HG02610 (cell line): Measurements from ENCODE around the gene NCKAP5.
"Not testable (repeated sequence)": the region's sequence is repeated elsewhere in the genome, so short reads cannot be mapped to it uniquely, and the experiment has no call there.

Experiments
- ATAC-seq: cut with Tn5 transposase; IDR thresholded peaks from one replicate; pipeline ENCODE4 v1.9.1; 2021; ENCODE audit warnings: mild to moderate bottlenecking, moderate library complexity; ENCODE audit not compliant: unreplicated experiment

The NCKAP5 gene

DNA sequence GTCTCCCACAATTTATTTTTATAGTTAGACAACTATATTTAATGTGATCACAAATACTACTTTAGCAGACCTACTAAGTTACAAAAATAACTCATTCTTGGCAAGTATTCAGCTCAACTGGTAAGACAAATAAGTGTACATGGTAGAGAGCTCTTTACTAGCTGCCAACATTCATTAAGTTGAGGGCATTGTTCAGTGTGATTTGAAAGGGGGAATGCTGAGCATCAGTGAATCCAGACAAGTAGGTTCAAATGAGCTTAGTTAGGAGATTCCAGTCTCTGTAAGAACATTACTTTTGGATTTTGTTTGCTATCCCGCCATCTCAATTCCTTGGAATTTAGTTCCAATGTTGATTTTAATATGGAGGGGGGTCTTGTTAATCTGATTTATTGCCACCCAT lies 710.9 kb downstream of the NCKAP5 start:
- ATAC-seq: no peak

DNA sequence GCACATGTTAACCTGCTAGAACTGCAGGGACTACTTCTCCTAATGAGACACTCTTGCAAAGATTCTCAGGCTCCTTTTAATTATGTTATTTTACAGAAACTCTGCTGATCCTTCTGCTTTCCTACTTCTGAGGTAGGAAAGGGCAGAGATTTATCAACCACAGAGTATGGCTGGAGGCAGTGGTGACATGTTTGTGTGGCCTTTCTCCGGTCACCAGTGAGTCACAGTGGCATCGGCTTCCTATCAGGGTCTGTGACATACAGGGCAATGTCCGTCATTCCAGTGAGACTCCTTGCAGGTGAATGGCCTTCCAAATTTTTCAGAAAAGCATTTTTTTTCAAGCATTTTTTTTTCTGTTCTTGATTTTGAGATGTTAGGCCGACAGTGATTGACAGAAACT lies 717.6 kb downstream of the NCKAP5 start:
- no peak for ATAC-seq

DNA sequence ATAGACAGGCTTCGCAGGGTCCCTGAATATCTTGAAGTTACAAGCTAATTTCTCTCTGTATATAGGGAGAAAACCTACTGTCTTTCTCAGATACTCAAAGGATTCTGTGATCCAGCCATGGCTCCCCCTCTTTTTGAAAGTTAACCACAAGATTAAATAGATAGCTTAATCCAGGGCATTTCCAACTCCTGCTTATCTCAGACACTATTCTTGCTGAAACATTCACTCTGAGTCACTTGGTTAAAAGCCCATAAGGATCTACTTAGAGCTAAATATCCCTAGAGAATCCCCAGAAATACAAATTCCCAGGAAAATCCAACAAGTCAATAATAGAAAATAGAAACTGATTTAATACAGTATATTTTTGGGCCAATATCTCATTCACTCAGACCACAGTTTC lies 719.1 kb downstream of the NCKAP5 start:
- ATAC-seq: no peak

DNA sequence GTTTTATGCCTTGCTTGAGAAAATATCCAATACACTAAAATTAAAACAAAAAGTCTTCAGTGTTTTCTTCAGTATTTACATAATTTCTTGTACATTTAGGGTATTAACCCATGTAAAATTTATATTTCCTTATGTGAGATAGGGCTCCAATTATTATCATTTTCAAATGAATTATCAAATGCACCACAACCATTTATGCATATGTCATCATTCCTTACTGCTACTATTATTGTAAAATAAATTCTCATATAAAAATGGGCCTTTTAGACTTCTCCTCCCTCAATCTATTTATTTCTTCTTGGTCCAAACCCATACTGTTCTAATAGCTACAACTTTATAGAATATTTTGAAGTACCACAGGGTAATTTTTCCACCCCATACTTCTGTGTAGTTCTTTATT lies 722.9 kb downstream of the NCKAP5 start:
- no peak for ATAC-seq

DNA sequence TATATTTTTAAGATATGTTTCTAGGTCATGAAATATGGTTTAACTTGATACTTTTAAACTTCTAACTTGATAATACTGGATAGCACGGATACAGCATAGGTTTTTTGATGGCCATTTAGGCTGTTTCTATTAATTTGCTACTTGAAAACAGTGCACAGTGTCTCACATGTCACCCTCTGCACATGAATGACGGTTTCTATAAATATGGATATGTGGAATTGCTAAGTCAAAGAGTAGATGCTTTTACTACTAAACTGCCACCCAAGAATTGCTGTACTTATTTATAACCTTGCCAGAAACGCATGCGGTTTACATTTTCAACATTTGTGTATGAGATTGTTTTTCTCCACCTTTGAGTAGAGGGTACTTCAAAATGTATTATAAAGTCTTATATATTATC lies 723.7 kb downstream of the NCKAP5 start:
- no peak for ATAC-seq

DNA sequence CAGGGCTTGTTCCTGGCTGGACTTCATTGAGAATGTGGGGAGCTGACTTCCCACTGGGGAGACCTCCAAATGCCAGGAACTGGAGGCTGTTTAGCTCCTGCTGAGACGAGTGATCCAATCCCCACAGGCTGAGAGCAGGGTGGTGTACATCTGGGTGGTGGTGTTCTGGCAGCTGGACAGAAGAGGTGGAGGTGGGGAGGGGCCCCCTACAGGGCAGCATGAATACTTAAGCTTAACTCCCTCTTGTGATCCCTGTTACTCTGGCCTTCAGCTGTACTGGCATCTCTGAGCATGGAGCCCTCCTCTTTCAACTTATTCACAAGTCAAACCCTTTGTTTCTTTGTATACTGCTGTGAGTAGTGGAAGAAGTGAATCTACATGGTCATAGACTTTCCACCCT lies 730.5 kb downstream of the NCKAP5 start:
- ATAC-seq: no peak

DNA sequence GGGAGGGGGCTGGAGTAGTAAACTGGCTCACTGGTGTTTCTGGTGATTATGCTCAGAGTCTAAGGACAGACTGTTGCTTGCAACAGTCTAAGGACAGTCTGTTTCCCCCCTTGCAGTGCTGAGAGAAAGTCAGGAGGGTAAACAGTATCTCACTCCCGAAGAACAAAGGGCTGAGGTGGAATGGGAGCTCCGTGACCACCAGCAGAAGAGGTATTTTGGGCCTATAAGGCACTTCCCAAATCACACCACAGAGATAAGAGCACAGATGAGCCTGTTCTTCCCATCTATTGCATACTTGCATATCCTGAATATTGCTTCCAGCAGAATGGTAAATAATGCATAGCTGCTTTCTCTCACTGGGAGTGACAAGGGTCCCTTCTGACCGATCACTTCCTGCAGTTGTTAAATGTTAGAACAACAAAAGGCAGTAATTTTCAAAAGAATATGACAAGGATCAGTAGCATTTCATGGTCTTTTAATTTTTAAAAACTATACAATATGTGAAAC lies 737.9 kb downstream of the NCKAP5 start:
- no peak for ATAC-seq

DNA sequence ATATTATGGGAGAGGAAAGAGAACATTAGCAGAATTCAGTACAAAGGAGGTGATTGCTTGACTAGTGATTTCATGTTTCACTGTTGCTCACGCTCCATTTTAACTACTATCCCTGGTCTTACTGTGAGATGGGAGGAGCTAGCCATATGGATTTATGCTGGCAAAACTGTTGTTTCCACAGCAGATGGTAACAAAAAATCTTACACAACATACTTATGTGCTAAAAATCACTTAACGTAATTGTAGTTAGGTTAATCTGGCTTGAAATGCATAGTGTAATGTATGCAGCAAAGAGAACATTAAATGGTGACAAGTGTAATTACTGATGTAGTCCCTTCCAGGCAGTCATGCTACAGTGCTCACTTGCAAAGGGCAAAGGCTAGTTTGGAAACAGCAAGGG lies 742.7 kb downstream of the NCKAP5 start:
- ATAC-seq: no peak

DNA sequence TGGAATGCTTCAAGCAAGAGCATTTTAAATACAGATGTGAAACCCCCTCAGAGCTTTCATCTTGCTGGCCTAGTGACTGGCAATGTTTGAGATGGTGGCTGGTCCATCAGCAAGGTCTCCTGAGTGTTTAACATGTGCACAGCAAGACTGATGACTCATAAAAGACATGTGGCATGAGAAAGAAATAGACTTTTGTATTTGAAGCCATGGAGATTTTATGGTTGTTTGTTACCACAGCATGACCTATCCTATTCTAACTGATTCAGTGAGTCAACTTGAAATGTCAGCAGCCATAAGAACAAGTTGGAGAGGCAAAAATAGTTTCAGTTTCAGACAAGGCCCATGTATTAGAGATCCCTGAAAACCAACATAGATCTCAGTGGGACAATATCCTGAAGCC lies 743.5 kb downstream of the NCKAP5 start:
- peak; percentile 57 for ATAC-seq

DNA sequence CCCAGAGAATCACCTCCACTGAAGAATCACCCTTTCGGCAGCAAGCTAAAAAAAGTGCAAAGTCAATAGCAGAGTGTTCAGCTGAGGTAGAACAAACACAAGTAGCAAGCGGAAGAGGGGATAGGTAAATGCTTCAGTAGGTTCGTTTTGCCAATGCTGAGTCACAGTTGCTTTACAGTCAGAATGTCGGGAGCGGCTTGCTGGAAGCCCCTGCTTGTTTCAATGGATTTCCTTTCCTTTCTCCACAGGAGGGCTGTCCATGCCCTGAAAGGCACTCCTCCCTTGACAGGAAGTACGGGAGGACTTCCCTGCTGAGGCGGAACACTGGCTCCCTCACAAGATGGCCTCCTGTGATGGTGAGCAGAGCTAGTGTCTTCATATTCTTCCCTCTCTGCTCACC lies 752.0 kb downstream of the NCKAP5 start:
- ATAC-seq: no peak

DNA sequence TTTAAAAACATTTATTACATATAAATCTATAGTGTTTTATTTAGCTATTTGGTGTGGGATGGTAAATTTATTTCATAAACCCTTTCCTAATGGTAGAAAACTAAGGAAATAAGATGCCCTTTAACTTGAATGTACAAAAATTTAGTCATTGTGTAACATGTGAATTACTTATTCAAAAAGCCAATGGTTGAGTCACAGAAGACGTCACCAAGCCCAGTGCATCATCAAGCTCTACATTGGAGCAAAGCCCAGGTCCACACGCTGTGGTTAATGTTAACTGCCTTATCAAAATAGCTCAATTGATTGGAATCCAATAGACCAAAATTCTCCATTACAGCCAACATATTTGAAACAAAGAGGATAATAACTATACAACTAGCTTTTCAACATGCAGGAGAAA lies 752.7 kb downstream of the NCKAP5 start:
- ATAC-seq: no peak

DNA sequence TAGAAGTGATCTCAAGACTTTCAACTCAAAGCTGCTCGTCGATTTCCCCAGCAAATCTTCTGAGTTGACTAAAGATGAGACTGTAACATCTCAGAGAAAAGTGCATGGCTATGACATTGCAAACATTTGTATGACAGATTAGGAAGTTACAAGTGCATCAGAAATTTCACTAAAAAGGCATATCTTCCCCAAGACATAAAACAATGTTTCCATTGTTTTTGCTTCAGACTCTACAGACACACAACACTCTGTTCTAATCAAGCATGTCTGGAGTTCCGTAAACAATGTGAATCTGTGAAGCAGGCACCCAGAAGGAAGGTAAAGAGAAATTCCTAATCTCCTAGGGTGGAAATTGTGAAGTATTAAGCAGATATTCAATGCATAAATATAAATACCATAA lies 753.6 kb downstream of the NCKAP5 start:
- no peak for ATAC-seq

DNA sequence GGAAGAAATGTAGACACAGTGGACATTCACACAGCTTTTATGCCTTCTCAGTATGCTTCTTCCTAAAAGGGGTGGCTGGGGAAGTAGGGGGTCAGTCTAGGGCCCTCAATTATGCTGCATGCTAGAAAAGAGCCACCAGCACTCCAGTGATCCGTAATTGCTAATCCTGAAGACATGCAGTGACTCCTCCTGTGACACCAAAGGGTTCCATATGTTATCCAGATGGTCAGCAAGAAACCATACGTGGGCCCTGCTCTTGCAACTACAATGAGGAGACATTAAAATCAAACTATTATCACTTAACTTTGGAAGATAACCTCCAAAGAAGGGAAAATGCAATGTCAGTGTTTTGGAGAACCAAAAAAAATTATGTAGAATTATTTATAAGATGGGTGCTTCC lies 754.8 kb downstream of the NCKAP5 start:
- ATAC-seq: no peak

DNA sequence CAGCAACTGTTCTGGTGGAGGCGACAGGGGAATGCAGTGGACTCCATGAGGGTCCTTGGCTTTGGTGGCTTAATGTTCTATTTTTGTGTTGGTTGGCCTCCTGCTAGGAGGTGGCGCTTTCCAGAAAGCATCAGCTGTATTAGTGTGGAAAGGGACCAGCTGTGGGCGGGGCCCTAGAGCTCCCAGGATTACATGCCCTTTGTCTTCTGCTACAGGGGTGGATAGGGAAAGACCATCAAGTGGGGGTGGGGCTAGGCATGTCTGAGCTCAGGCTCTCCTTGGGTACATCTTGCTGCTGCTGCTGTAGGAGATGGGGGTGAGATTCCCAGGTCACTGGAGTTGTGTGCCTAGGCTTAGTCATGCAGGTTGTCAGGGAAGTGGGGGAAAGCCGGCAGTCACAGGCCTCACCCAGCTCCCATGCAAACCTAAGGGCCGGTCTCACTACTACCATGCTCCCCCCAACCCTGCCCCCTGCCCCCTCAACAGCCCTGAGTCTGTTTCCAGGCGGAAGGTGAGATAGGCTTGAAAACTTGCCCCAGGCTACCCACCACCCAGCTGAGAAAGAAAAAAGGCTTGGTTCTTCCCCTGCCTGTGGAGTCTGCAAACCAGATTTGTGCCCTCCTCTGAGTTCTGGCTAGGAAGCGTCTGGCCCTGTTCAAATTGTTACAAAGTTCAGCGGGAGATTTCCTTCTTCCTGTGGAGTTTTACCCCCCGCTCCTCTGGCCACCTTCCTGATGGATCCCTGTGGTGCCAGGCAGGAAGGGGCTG lies 756.9 kb downstream of the NCKAP5 start:
- no peak for ATAC-seq

DNA sequence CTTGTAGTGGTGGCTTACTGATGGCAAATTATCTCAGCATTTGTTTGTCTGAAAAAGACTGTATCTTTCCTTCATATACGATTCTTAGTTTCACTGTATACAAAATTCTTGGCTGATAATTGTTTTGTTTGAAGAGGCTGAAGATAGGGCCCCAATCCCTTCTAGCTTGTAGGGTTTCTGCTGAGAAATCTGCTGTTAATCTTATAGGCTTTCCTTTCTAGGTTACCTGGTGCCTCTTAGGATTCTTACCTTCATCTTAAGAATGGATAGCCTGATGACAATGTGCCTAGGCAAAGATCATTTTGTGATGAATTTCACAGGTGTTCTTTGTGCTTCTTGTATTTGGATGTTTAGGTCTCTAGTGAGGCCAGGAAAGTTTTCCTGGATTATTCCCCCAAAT lies 758.3 kb downstream of the NCKAP5 start:
- ATAC-seq: not testable (repeated sequence)

DNA sequence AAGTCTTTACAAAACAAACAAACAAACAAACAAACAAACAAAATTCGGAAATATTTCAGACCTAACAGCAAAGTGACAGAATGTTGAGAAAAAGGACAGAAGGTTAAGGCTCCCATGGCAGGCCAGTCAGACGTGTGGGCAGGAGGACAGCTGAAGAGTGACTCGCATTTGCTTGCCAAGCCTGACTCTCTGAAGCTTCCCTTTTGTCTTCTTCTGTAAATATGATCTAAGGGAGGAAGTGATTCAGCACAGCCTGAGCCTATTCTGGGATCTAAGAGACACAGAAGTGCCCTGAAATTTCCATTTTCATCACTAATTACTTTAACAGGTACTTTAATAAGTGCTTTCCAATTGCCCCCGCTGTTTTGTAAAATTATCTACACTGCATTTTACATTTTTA lies 764.2 kb downstream of the NCKAP5 start:
- ATAC-seq: no peak

DNA sequence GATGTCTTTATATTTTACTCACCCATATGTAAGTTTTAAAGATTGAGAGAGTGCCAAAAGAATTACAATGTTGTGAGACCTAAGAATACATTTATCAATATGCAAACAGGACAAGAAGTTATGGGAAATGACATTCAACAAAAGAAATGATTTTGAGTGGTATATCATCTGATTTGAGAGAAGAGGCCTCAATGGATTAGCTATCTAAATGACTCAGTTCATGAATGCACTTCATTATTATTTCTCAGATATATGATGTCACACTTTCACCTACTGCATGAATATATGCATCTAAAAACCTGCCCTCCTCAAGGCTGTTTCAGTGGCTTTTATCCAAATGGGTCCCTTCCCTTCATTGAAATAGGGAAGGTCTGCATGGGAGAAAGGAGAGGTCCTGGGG lies 769.9 kb downstream of the NCKAP5 start:
- no peak for ATAC-seq

DNA sequence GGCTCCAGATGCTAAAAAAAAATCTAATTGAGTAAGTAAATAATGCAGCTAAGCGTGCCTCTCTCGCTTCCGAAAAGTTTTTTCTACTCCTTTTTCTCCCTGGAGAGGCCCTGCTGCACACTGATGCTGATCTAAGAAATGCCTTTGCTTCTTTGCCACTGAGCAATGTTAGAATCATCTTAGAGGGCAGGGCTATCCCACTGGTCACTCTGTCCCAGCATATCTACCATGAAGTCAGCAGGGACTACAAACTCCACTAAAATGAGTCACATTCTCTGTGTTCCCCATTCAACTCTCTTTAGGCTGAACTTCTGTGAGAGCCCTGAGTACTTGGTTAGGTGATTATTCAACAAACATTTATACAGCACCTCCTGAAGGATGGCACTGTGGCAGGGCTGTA lies 770.7 kb downstream of the NCKAP5 start:
- no peak for ATAC-seq

DNA sequence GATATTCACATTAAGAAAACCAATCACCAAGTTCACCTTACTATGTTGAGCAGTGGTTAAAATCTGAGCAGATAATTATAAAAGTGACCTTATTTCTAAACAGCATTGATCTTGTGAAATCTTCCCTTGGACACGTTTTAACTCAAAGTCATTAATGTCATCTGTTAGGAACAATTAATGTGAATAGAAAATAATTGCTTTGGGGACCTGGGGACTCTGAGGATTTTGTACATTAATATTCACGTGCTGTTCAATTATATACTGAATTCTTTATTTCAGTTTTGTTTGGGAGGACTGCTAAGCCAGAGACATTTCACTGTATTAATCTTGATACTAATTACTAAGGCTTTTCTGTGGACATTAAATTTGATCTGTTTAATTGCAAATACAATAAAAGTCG lies 771.2 kb downstream of the NCKAP5 start:
- no peak for ATAC-seq

DNA sequence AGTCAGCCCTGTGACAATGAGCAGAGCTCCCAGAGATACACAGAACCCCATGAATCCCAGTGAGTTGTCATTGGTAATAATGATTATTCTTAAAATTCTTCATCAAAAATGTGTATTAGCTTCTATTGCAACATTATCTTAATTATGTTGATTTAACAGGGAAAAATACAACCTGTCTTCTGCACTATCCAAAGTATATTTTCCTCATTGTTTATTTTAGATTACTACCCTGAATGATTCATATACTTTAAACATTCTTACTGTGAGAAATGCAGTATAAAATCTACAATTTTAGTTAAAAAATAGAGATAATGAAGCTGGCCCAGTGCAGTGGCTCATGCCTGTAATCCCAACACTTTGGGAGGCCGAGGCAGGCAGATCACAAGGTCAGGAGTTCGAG lies 773.0 kb downstream of the NCKAP5 start:
- ATAC-seq: no peak

DNA sequence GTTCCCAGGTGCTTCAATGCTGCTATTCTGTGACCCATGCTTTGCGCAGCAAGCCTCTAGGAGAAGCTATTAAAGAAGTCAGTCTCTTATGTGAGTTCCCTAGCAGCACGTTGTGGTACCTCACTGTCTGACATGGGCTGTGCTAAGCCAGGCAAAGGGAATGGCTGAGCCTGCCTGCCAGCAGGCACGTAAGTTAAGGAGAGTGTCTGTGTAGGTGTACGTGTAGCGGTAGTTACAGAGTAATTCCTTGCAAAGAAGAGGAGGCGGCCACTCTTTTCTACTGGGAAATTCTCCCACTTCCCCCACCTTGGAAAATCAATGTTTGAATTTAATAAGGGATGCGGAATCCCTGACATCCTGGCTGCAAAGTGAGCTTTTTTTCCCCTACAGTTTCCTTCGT lies 774.7 kb downstream of the NCKAP5 start:
- ATAC-seq: no peak

DNA sequence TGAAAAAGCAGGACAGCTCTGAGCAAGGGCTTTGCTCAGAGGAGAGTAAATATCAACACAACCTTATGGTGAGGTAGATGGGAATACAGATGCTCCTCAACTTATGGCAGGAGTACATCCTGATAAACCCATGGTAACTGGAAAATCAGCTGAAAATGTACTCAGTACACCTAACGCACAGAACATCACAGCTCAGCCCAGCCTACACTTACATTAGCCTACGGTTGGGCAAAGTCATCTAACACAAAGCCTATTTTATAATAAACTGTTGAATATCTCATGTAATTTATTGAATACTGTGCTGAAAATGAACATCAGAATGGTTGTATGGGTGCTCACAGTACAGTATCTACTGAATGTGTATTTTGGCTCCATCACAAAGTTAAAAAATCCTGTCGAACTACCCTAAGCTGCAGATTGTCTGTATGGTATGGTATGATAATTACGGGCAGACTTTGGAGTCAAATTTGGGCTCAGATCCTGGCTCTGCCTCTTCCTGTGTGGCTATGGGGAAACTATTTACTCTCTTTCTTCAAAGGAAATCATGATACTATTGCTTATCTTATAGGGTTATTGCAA lies 778.0 kb downstream of the NCKAP5 start:
- ATAC-seq: no peak

DNA sequence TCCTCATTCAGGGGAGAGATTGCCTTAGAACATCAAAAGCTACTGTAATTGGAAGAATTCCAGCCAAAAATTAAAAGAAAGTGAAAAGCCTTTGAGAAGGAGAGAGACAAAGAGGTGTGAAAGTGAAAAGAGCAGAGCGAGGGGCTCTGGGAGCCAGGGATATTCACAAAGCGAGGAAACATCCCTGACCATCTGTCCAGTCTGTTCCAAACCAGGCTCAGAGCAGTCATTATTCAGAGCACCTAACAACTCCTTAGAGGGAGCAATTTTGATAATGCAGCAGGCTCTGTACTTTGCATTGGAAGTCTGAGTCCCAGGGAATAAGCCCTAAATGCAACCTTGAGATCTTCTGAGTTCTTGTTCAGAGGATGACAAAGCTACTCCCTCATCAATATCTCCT lies 779.2 kb downstream of the NCKAP5 start:
- no peak for ATAC-seq
